H1 (cell line): ENCODE results near the gene ERAP2. TPM values are rescaled to one million over a fixed set of nuclear protein-coding genes. Genes with fewer than 3 reads are reported as not detected.

ENCODE experiments used
- ASH2L ChIP-seq: fragments of 200-600, 300-600 bp; sonication (generic); IDR thresholded peaks from one replicate; pipeline ENCODE4 v1.7.1; 2017; ENCODE audit warnings: low read length
- CBX8 ChIP-seq: fragments of 300-800, 300-1000 bp; sonication (generic); IDR thresholded peaks from 2 replicates; pipeline ENCODE4 v1.7.1; 2016; ENCODE audit warnings: low read depth, low read length, borderline replicate concordance
- CHD1 ChIP-seq: IDR thresholded peaks from 2 replicates; pipeline ENCODE4 v1.6.1; 2012; ENCODE audit warnings: low read depth, low read length, improper control_type of control experiment
- KDM5A ChIP-seq: fragments of 200-600 bp; IDR thresholded peaks from 2 replicates; pipeline ENCODE4 v1.7.1; 2012; ENCODE audit warnings: mild to moderate bottlenecking, low read length, inconsistent platforms, mixed read lengths
- POLR2A ChIP-seq, 2 experiments: IDR thresholded peaks; 1 replicate in 1 of 2; 2 replicates in 1 of 2; pipeline ENCODE4 v1.6.1; 2011; ENCODE audit warnings: low read depth in 2 of 2, low read length in 2 of 2, mild to moderate bottlenecking in 2 of 2; ENCODE audit errors: control extremely low read depth in 1 of 2
- SRF ChIP-seq: IDR thresholded peaks from 2 replicates; pipeline ENCODE4 v1.6.1; 2011; ENCODE audit warnings: mild to moderate bottlenecking, low read depth, low read length, moderate library complexity
- SUZ12 ChIP-seq: fragments of 200-600 bp; sonication (generic); IDR thresholded peaks from 2 replicates; pipeline ENCODE4 v1.6.1; 2012; ENCODE audit warnings: mild to moderate bottlenecking, inconsistent platforms, low read length, moderate library complexity, mixed read lengths
- TAF7 ChIP-seq: optimal IDR thresholded peaks from 2 replicates; pipeline ENCODE3; 2011; ENCODE audit warnings: low read depth, mild to moderate bottlenecking, inconsistent platforms, low read length, moderate library complexity, borderline replicate concordance
- polyA plus RNA-seq, 7 experiments: library from polyadenylated mRNA; depleted of rRNA in 3 of 7; stranded (reverse) in 5 of 7; unstranded in 2 of 7; fragments of >200 nt in 5 of 7; fragments of 200-250 nt in 2 of 7; gene quantifications; 1 replicate in 5 of 7; 2 replicates in 1 of 7; 4 replicates in 1 of 7; pipeline versions ENCODE4 v1.2.1 to v1.2.3, GENCODE V29; 2011 to 2013; ENCODE audit warnings: missing spikeins in 2 of 7, mixed read lengths in 2 of 7
- total RNA-seq: library from RNA; stranded (reverse); fragmentation: NEBNext Ultra II Directional; extraction: Animal tissue kit (Norgen Biotek cat#: 25700); gene quantifications from 2 replicates; pipeline ENCODE4 v1.2.1, GENCODE V29; 2021
- TF ChIP-seq, protein P1 (sequence below): fragments of 300-600 bp; sonication (generic); IDR thresholded peaks from 2 replicates; pipeline ENCODE4 v1.7.1; 2012; ENCODE audit warnings: low read length, moderate library complexity, mild to moderate bottlenecking, inconsistent platforms; ENCODE audit not compliant: insufficient replicate concordance
- TF ChIP-seq, protein P2 (sequence below): IDR thresholded peaks from 2 replicates; pipeline ENCODE4 v1.6.1; 2011; ENCODE audit warnings: low read length, improper control_type of control experiment
- TF ChIP-seq, protein P3 (sequence below): IDR thresholded peaks from 2 replicates; pipeline ENCODE4 v1.6.1; 2012; ENCODE audit warnings: inconsistent platforms

The ERAP2 gene
- total and polyA plus RNA-seq, 2 of the 8 experiments (the other 6 are each of a cell fraction or from before 2014, with no cell fraction given), result 0.14 TPM; not detected in 1

DNA sequence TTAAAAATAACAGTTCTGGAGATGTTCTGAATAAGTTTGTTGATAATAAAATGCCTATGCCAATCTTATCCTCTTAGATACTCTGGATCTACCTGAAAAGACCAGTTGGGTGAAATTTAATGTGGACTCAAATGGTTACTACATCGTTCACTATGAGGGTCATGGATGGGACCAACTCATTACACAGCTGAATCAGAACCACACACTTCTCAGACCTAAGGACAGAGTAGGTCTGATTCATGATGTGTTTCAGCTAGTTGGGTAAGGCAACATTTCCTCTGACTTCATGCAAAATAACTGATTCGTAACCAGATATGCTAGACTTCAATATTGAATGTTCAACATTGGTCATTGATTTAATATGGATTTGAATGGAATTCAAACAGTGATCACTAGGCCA is 27.0 kb downstream of the ERAP2 start (continued):
- TF ChIP-seq, protein P1, sequence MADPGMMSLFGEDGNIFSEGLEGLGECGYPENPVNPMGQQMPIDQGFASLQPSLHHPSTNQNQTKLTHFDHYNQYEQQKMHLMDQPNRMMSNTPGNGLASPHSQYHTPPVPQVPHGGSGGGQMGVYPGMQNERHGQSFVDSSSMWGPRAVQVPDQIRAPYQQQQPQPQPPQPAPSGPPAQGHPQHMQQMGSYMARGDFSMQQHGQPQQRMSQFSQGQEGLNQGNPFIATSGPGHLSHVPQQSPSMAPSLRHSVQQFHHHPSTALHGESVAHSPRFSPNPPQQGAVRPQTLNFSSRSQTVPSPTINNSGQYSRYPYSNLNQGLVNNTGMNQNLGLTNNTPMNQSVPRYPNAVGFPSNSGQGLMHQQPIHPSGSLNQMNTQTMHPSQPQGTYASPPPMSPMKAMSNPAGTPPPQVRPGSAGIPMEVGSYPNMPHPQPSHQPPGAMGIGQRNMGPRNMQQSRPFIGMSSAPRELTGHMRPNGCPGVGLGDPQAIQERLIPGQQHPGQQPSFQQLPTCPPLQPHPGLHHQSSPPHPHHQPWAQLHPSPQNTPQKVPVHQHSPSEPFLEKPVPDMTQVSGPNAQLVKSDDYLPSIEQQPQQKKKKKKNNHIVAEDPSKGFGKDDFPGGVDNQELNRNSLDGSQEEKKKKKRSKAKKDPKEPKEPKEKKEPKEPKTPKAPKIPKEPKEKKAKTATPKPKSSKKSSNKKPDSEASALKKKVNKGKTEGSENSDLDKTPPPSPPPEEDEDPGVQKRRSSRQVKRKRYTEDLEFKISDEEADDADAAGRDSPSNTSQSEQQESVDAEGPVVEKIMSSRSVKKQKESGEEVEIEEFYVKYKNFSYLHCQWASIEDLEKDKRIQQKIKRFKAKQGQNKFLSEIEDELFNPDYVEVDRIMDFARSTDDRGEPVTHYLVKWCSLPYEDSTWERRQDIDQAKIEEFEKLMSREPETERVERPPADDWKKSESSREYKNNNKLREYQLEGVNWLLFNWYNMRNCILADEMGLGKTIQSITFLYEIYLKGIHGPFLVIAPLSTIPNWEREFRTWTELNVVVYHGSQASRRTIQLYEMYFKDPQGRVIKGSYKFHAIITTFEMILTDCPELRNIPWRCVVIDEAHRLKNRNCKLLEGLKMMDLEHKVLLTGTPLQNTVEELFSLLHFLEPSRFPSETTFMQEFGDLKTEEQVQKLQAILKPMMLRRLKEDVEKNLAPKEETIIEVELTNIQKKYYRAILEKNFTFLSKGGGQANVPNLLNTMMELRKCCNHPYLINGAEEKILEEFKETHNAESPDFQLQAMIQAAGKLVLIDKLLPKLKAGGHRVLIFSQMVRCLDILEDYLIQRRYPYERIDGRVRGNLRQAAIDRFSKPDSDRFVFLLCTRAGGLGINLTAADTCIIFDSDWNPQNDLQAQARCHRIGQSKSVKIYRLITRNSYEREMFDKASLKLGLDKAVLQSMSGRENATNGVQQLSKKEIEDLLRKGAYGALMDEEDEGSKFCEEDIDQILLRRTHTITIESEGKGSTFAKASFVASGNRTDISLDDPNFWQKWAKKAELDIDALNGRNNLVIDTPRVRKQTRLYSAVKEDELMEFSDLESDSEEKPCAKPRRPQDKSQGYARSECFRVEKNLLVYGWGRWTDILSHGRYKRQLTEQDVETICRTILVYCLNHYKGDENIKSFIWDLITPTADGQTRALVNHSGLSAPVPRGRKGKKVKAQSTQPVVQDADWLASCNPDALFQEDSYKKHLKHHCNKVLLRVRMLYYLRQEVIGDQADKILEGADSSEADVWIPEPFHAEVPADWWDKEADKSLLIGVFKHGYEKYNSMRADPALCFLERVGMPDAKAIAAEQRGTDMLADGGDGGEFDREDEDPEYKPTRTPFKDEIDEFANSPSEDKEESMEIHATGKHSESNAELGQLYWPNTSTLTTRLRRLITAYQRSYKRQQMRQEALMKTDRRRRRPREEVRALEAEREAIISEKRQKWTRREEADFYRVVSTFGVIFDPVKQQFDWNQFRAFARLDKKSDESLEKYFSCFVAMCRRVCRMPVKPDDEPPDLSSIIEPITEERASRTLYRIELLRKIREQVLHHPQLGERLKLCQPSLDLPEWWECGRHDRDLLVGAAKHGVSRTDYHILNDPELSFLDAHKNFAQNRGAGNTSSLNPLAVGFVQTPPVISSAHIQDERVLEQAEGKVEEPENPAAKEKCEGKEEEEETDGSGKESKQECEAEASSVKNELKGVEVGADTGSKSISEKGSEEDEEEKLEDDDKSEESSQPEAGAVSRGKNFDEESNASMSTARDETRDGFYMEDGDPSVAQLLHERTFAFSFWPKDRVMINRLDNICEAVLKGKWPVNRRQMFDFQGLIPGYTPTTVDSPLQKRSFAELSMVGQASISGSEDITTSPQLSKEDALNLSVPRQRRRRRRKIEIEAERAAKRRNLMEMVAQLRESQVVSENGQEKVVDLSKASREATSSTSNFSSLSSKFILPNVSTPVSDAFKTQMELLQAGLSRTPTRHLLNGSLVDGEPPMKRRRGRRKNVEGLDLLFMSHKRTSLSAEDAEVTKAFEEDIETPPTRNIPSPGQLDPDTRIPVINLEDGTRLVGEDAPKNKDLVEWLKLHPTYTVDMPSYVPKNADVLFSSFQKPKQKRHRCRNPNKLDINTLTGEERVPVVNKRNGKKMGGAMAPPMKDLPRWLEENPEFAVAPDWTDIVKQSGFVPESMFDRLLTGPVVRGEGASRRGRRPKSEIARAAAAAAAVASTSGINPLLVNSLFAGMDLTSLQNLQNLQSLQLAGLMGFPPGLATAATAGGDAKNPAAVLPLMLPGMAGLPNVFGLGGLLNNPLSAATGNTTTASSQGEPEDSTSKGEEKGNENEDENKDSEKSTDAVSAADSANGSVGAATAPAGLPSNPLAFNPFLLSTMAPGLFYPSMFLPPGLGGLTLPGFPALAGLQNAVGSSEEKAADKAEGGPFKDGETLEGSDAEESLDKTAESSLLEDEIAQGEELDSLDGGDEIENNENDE, result no peak
- TF ChIP-seq, protein P2, sequence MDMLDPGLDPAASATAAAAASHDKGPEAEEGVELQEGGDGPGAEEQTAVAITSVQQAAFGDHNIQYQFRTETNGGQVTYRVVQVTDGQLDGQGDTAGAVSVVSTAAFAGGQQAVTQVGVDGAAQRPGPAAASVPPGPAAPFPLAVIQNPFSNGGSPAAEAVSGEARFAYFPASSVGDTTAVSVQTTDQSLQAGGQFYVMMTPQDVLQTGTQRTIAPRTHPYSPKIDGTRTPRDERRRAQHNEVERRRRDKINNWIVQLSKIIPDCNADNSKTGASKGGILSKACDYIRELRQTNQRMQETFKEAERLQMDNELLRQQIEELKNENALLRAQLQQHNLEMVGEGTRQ, result no peak
- TF ChIP-seq SRF (no peak), ASH2L (no peak), POLR2A (IDR thresholded peaks at IDR 0.05; ENCODE audit: control extremely low read depth in 1 of 2, low read depth in 2 of 2, low read length in 2 of 2) (no peak), CBX8 (no peak), SUZ12 (no peak), KDM5A (no peak), TAF7 (no peak), CHD1 (no peak)
- TF ChIP-seq, protein P3, sequence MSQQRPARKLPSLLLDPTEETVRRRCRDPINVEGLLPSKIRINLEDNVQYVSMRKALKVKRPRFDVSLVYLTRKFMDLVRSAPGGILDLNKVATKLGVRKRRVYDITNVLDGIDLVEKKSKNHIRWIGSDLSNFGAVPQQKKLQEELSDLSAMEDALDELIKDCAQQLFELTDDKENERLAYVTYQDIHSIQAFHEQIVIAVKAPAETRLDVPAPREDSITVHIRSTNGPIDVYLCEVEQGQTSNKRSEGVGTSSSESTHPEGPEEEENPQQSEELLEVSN, result no peak
